A673 (cell line): ENCODE results near the gene CD9.

Experiments used
- EZH2 ChIP-seq: fragments of 200-600 bp; sonication (generic); IDR thresholded peaks from 2 replicates; pipeline ENCODE4 v1.6.1; 2017; ENCODE audit warnings: borderline replicate concordance, low read depth, mild to moderate bottlenecking, mixed read lengths, antibody characterized with exemption, low read length; ENCODE audit not compliant: poor library complexity, severe bottlenecking
- TF ChIP-seq, protein P1 (sequence below): fragments of 300-800, 200-600 bp; sonication (generic); conservative IDR thresholded peaks from 2 replicates; pipeline ENCODE4 v1.5.1; 2017; ENCODE audit warnings: low read depth, mild to moderate bottlenecking, antibody characterized with exemption, low read length, moderate library complexity, mixed read lengths

GRCh38 chr12:6158255-6158654, 41.9 kb upstream of the CD9 start:
- TF ChIP-seq, protein P1, sequence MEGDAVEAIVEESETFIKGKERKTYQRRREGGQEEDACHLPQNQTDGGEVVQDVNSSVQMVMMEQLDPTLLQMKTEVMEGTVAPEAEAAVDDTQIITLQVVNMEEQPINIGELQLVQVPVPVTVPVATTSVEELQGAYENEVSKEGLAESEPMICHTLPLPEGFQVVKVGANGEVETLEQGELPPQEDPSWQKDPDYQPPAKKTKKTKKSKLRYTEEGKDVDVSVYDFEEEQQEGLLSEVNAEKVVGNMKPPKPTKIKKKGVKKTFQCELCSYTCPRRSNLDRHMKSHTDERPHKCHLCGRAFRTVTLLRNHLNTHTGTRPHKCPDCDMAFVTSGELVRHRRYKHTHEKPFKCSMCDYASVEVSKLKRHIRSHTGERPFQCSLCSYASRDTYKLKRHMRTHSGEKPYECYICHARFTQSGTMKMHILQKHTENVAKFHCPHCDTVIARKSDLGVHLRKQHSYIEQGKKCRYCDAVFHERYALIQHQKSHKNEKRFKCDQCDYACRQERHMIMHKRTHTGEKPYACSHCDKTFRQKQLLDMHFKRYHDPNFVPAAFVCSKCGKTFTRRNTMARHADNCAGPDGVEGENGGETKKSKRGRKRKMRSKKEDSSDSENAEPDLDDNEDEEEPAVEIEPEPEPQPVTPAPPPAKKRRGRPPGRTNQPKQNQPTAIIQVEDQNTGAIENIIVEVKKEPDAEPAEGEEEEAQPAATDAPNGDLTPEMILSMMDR = no peak
- TF ChIP-seq EZH2 = no peak
